Placental epithelial cell (primary cell): ENCODE measurements around the gene MAP3K21. TPM values are rescaled to one million over a fixed set of nuclear protein-coding genes. Genes with fewer than 3 reads are reported as not detected.

Experiments
- total RNA-seq: library from RNA; depleted of rRNA; stranded (reverse); fragments of >200 nt; gene quantifications from 2 replicates; pipeline ENCODE4 v1.2.3, GENCODE V29; 2012

The MAP3K21 gene
- total RNA-seq, result 2.4 and 2.7 TPM in 2 replicates

DNA sequence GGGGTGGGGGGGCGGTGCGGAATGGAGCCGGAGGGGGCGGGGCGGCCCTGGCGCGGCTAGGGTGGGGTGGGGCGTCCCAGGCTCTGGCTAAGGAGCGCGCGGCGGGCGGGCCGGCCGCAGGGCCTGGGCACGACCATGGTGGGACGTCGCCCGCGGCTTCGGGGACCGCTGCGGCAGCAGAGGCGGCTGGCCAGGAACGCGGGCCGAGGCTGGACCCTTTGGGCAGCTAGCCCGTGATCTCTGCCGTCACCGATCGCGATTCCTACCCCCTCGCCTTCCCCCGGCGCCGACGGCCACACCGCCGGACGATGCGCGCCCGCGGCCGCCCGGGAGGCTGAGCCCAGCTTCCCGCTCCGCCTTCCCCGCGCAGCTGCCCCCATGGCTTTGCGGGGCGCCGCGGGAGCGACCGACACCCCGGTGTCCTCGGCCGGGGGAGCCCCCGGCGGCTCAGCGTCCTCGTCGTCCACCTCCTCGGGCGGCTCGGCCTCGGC, at the start of gene MAP3K21:
MAP3K21 (plus strand) TSS at position 74 of the 491 bp plus-strand sequence; CDS start at position 379, 305 bp downstream.

DNA sequence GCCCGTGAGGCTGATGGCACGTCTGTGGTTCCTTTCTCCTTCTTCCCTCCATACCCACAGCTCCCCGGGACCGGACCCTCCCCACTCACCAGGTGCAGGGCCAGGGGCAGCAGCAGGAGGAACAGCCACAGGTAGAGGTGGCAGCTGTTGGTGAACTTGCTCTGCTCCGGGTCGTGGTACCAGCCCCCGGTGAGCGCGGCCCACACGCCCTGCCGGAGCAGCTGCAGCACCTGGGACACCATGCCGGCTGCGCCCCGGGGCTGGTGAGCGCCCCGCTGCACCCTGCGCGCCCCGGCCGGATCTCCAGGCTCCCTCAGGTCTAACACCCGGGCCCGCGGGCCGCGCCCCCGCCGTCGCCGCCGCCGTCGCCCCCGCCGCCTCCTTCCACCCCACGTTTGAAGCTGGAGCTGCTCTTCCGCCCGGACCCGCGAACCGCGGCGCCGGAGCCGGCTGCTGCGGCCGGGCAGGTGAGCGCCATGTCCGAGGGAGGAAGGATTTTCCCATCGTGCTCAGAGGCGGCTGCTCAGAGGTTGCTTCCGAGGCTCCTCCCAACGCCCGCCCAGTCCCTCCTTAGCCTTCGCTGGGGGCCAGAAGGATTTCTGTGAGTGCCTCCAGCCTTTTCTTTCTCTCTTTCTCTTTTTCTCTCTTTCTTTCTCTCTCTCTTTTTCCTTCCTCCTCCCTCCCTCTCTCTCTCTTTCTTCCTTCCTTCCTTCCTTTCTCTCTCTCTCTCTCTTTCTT, 32.1 kb upstream of the MAP3K21 start, which contains the start of gene PCNX2:
PCNX2 (minus strand) TSS at position 489 of the 738 bp plus-strand sequence; CDS start at position 242, 247 bp downstream.

Other genes with a start within 250 kb of the MAP3K21 start
- 27.5 and 30.8 TPM in 2 replicates for gene PCNX2, start 32.0 kb upstream of the MAP3K21 start, total RNA-seq